ENCODE data around the gene ALX4. TPM values are rescaled to one million over a fixed set of nuclear protein-coding genes. Genes with fewer than 3 reads are reported as not detected.

The ALX4 gene
- polyA plus RNA-seq, 2 of the 4 experiments (the other 2 are of a cell fraction): 1.00 to 5.6 TPM

DNA sequence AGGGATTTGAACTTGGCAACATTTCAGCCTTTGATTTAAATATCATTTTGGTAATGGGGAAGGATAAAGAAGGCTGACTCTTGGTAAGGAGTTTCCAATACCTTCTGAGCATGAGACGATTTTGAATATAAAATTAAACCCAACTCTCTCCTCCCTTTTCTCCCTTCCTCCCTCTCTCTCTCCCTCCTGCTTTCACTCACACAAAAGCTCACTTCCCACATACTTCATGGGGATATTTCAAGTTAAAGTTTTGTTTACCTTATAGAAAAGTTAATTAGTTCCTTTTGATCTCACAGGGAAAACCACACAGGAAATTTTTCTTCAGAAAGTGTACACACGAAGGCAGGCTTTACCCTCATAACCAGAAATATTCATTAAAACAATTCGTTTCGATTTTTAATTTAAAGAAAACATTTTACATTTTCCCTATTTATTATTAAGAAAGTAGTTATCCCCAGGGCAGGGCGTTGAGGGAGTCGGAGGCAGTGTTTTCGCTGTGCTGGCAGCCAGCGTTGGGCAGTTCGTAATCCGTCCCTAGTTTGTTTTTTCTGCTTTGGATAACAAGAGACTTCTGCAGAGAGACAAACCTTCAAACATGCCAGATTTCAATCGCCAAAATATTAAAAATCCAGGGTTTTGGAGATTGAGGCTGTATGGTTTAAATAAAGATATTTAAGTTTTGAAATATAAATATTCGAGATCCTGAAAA lies 25.3 kb upstream of the ALX4 start:
- Histone ChIP-seq H3K27ac (no peak overlapping the region), H3K4me1 (peaks cover 11% of the 10 kb centered on the region; the same call in 2 of the 3 replicates), H3K4me3 (no peak overlapping the region), H3K4me2 (no peak overlapping the region), H3K9me3 (no peaks in the 10 kb centered on the region)
- WGBS (ENCODE audit: missing lambda C conversion rate): 44% methylated on average over 12 of the region's 12 CpGs
- FAIRE-seq: no peak
- no peak for ATAC-seq
- CTCF ChIA-PET: interaction anchor here (0.7 to 1.3 kb wide), 2 partner anchors 45 to 153 kb away, joined by 3 read pairs; no protein-coding TSS in a partner anchor
- POLR2A ChIA-PET: no interaction called here
- no peak for DNase-seq (ENCODE audit: low read depth in 1 of 2, low spot score in 1 of 2)
- TF ChIP-seq EP300 (IDR thresholded peaks at IDR 0.05): no peak
- TF ChIP-seq, protein P1, sequence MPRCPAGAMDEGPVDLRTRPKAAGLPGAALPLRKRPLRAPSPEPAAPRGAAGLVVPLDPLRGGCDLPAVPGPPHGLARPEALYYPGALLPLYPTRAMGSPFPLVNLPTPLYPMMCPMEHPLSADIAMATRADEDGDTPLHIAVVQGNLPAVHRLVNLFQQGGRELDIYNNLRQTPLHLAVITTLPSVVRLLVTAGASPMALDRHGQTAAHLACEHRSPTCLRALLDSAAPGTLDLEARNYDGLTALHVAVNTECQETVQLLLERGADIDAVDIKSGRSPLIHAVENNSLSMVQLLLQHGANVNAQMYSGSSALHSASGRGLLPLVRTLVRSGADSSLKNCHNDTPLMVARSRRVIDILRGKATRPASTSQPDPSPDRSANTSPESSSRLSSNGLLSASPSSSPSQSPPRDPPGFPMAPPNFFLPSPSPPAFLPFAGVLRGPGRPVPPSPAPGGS (IDR thresholded peaks at IDR 0.05): no peak
- TF ChIP-seq, protein P2, sequence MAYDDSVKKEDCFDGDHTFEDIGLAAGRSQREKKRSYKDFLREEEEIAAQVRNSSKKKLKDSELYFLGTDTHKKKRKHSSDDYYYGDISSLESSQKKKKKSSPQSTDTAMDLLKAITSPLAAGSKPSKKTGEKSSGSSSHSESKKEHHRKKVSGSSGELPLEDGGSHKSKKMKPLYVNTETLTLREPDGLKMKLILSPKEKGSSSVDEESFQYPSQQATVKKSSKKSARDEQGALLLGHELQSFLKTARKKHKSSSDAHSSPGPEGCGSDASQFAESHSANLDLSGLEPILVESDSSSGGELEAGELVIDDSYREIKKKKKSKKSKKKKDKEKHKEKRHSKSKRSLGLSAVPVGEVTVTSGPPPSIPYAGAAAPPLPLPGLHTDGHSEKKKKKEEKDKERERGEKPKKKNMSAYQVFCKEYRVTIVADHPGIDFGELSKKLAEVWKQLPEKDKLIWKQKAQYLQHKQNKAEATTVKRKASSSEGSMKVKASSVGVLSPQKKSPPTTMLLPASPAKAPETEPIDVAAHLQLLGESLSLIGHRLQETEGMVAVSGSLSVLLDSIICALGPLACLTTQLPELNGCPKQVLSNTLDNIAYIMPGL (CRISPR knock-in tag; IDR thresholded peaks at IDR 0.05; ENCODE audit: borderline replicate concordance): no peak
- TF ChIP-seq RAD21 (conservative IDR thresholded peaks at IDR 0.05 in 1 of 2, IDR thresholded peaks at IDR 0.05 in 1 of 2): no peak
- TF ChIP-seq CHD2 (IDR thresholded peaks at IDR 0.05; ENCODE audit: low read length, partially characterized antibody): no peak
- TF ChIP-seq, protein P3, sequence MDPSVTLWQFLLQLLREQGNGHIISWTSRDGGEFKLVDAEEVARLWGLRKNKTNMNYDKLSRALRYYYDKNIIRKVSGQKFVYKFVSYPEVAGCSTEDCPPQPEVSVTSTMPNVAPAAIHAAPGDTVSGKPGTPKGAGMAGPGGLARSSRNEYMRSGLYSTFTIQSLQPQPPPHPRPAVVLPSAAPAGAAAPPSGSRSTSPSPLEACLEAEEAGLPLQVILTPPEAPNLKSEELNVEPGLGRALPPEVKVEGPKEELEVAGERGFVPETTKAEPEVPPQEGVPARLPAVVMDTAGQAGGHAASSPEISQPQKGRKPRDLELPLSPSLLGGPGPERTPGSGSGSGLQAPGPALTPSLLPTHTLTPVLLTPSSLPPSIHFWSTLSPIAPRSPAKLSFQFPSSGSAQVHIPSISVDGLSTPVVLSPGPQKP (IDR thresholded peaks at IDR 0.05; ENCODE audit: low read depth, low read length): no peak
- TF ChIP-seq NPAS2 (CRISPR knock-in tag; IDR thresholded peaks at IDR 0.05; ENCODE audit: borderline replicate concordance): no peak
- no peak for TF ChIP-seq NR3C1 (IDR thresholded peaks at IDR 0.05)
- TF ChIP-seq RARB (CRISPR knock-in tag; IDR thresholded peaks at IDR 0.05): no peak
- no peak for TF ChIP-seq RNF2 (IDR thresholded peaks at IDR 0.05; ENCODE audit: borderline replicate concordance, low read depth)
- TF ChIP-seq, protein P4, sequence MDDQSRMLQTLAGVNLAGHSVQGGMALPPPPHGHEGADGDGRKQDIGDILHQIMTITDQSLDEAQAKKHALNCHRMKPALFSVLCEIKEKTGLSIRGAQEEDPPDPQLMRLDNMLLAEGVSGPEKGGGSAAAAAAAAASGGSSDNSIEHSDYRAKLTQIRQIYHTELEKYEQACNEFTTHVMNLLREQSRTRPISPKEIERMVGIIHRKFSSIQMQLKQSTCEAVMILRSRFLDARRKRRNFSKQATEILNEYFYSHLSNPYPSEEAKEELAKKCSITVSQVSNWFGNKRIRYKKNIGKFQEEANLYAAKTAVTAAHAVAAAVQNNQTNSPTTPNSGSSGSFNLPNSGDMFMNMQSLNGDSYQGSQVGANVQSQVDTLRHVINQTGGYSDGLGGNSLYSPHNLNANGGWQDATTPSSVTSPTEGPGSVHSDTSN (IDR thresholded peaks at IDR 0.05): no peak
- no peak for TF ChIP-seq JUN (IDR thresholded peaks at IDR 0.05)
- no peak for TF ChIP-seq TFCP2L1 (CRISPR knock-in tag; IDR thresholded peaks at IDR 0.05)
- TF ChIP-seq, protein P5, sequence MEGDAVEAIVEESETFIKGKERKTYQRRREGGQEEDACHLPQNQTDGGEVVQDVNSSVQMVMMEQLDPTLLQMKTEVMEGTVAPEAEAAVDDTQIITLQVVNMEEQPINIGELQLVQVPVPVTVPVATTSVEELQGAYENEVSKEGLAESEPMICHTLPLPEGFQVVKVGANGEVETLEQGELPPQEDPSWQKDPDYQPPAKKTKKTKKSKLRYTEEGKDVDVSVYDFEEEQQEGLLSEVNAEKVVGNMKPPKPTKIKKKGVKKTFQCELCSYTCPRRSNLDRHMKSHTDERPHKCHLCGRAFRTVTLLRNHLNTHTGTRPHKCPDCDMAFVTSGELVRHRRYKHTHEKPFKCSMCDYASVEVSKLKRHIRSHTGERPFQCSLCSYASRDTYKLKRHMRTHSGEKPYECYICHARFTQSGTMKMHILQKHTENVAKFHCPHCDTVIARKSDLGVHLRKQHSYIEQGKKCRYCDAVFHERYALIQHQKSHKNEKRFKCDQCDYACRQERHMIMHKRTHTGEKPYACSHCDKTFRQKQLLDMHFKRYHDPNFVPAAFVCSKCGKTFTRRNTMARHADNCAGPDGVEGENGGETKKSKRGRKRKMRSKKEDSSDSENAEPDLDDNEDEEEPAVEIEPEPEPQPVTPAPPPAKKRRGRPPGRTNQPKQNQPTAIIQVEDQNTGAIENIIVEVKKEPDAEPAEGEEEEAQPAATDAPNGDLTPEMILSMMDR (IDR thresholded peaks at IDR 0.05): no peak
- TF ChIP-seq MAZ (IDR thresholded peaks at IDR 0.05; ENCODE audit: borderline replicate concordance, low read depth, low read length): no peak
- TF ChIP-seq CBX8 (IDR thresholded peaks at IDR 0.05): no peak

DNA sequence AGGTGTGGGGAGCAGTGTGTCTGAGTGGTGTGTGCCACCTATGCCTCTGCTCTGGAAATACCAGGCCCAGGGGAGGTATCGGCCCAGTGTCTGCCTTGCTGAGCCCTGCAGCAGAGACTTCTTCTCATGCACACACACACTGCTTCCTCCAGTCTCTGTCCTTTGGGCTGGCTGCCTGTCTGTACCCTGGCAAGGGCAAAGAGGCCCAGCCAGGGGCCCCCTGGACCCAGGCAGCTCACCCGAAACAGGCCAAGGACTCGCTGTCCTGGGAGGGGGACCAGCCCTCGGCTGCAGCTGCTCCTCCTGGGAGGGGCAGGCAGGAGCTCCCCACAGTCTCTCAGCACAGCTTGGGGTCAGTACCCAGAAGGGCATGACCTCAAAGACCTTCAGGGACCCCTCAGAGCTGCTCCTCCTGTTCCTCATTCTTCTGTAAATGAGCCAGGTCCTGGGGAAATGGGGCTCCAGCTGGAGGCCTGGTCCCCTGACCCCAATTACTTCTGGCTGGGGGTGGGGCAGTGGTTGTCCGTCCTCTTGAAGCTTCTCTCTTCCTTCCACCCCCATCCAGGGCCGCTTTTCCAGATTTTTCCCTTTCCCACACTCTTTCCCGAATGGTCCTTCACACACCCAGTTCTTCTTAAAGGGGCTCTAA lies 24.5 kb upstream of the ALX4 start:
- DNase-seq (ENCODE audit: low read depth in 1 of 2, low spot score in 1 of 2) (no peak), ATAC-seq (peak in 1 of 2 experiments; percentile 18; a peak in 2 of 6 replicates), FAIRE-seq (no peak)
- H3K4me3 ChIP-seq: no peak overlapping the region
- WGBS (ENCODE audit: missing lambda C conversion rate): 66% methylated on average over 4 of the region's 7 CpGs
- TF ChIP-seq BHLHE40 (IDR thresholded peaks at IDR 0.05; ENCODE audit: low read depth, low read length) (no peak), CBX2 (IDR thresholded peaks at IDR 0.05; ENCODE audit: borderline replicate concordance, low read depth) (no peak), EHF (CRISPR knock-in tag; IDR thresholded peaks at IDR 0.05) (no peak), RFX5 (IDR thresholded peaks at IDR 0.05) (no peak), NPAS2 (CRISPR knock-in tag; IDR thresholded peaks at IDR 0.05; ENCODE audit: borderline replicate concordance) (no peak), CHD2 (IDR thresholded peaks at IDR 0.05; ENCODE audit: low read length, partially characterized antibody) (no peak), MYC (IDR thresholded peaks at IDR 0.05; ENCODE audit: borderline replicate concordance, low read length) (no peak)
- ChIA-PET POLR2A (no interaction called here), CTCF (interaction anchor here (1.2 to 1.7 kb wide), 3 partner anchors 17 to 48 kb away, joined by 3 to 4 read pairs (median 4); no protein-coding TSS in a partner anchor)
- H3K9me3 ChIP-seq: no peaks in the 10 kb centered on the region
- H3K27ac ChIP-seq: peak overlapping the region in 1 of 2 experiments; percentile 61; a peak in 3 of 6 replicates
- no peak overlapping the region for H3K4me2 ChIP-seq
- H3K4me1 ChIP-seq: peaks cover 11% of the 10 kb centered on the region; the same call in 2 of the 3 replicates

Data from A549 (cell line).